ENCODE results near the gene KCNIP1.

The KCNIP1 gene

DNA sequence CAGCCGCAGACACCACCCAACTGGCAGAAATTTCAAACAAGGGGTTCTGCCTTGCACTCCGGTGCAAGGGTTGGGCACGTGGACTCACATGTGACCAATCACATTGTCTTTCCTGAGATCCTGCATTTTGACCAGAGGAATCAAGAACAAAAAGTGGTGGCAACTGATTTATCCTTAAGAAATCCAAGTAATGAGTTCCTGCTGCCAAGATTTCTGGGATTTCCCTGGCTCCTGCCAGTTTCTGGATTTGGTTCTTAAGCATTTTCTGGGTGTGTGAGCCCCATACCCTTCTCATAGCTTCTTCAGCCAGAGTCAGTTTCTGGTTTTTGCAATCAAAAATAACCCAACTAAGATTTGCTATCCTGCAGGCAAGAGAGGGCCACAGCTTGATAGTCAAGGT lies 17.4 kb upstream of the KCNIP1 start:
- TF ChIP-seq, protein P1, sequence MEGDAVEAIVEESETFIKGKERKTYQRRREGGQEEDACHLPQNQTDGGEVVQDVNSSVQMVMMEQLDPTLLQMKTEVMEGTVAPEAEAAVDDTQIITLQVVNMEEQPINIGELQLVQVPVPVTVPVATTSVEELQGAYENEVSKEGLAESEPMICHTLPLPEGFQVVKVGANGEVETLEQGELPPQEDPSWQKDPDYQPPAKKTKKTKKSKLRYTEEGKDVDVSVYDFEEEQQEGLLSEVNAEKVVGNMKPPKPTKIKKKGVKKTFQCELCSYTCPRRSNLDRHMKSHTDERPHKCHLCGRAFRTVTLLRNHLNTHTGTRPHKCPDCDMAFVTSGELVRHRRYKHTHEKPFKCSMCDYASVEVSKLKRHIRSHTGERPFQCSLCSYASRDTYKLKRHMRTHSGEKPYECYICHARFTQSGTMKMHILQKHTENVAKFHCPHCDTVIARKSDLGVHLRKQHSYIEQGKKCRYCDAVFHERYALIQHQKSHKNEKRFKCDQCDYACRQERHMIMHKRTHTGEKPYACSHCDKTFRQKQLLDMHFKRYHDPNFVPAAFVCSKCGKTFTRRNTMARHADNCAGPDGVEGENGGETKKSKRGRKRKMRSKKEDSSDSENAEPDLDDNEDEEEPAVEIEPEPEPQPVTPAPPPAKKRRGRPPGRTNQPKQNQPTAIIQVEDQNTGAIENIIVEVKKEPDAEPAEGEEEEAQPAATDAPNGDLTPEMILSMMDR (IDR thresholded peaks at IDR 0.05; ENCODE audit: control extremely low read depth, extremely low read depth, low read depth, missing control alignments), result no peak
- CTCF ChIA-PET, result no interaction called here
- POLR2A ChIA-PET, result no interaction called here

DNA sequence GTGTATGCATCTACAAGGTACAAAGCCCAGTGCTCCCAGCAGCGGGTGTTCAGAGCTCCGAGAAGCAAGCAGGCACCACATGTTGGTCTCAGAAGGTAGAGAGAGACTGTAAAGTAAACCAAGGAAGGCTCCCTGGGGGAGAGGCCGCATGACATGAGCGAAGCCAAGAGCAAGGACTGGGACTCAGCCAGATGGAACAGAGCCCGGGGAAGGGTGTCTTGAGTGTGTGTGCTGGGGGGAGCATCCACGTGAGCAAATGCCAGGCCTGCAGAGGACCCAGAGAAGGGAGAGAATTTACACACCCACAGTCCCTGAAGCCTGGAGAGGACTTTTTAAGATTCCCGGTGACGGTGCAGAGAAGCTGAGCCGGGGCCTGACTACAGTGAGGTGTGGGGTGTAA lies 15.2 kb upstream of the KCNIP1 start:
- POLR2A ChIA-PET, result no interaction called here
- DNase-seq (ENCODE audit: extremely low spot score), result no peak
- CTCF ChIA-PET, result interaction anchor here (1.5 kb wide), 1 partner anchor 11 kb away, joined by 3 read pairs; no protein-coding TSS in a partner anchor
- TF ChIP-seq, protein P1 (IDR thresholded peaks at IDR 0.05; ENCODE audit: control extremely low read depth, extremely low read depth, low read depth, missing control alignments), result no peak

More for the DNA sequence above, 17.4 kb upstream of the KCNIP1 start:
- DNase-seq (ENCODE audit: extremely low spot score), result no peak

DNA sequence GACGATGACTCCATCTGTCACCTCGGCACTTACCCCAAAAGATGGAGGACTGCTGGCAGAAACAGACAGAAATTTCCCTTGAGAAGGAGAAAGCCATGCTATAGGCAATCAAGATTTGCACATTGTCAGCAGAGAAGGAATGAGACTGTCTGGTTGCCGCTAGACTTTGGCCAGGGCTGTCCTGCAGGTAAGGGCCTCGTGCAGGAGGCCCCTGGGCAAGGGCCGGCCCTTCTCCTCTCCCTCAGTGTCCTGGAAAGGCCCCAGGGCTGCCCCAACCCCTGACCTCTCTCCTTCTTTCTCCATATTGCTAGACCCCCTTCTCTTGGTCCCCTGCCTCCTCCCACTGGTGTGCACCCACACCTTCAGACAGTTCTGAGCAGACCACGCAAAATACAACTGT lies 14.6 kb upstream of the KCNIP1 start:
- POLR2A ChIA-PET, result no interaction called here

DNA sequence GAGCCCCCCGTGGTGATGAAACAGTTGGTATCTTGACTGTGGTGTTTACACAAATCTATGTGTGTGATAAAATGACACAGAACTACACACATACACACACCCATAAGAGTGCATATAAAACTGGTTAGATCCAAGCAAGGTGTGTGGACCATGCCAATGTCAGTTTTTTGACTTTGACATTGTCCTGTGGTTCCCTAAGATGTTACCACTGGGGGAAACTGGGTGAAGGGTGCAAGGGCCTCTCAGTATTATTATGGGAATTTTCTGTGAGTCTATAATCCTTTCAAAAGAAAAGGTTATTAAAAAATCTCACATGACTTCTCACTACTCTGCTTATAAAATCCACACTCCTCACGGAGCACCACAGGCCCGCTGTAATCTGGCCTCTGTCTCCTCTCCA lies 13.4 kb upstream of the KCNIP1 start:
- no peak for DNase-seq (ENCODE audit: extremely low spot score)
- ChIA-PET POLR2A (no interaction called here), CTCF (no interaction called here)
- TF ChIP-seq, protein P1 (IDR thresholded peaks at IDR 0.05; ENCODE audit: control extremely low read depth, extremely low read depth, low read depth, missing control alignments), result no peak

More for the DNA sequence above, 14.6 kb upstream of the KCNIP1 start:
- TF ChIP-seq, protein P1 (IDR thresholded peaks at IDR 0.05; ENCODE audit: control extremely low read depth, extremely low read depth, low read depth, missing control alignments), result no peak
- CTCF ChIA-PET, result no interaction called here
- DNase-seq (ENCODE audit: extremely low spot score), result no peak

DNA sequence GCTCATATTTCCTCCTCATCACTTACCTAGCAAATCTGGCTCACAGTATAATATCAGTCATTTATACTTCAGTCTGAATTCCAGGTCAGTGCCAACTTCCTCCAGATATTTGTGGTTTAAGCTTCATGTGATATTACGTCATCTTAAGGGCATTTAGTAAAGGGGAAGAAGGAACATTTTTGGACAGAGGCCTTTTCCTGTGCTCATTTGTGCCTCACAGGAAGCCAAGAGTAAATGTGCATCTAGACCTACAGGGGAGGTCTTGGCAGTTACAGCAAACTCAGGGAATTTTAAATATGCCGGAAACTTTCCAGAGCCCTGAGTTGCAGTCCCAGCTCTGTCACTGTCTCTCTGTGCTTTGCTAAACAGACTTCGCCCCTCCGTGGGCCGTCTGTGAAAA lies 12.3 kb upstream of the KCNIP1 start:
- no peak for DNase-seq (ENCODE audit: extremely low spot score)
- ChIA-PET POLR2A (no interaction called here), CTCF (no interaction called here)
- TF ChIP-seq, protein P1 (IDR thresholded peaks at IDR 0.05; ENCODE audit: control extremely low read depth, extremely low read depth, low read depth, missing control alignments), result no peak

DNA sequence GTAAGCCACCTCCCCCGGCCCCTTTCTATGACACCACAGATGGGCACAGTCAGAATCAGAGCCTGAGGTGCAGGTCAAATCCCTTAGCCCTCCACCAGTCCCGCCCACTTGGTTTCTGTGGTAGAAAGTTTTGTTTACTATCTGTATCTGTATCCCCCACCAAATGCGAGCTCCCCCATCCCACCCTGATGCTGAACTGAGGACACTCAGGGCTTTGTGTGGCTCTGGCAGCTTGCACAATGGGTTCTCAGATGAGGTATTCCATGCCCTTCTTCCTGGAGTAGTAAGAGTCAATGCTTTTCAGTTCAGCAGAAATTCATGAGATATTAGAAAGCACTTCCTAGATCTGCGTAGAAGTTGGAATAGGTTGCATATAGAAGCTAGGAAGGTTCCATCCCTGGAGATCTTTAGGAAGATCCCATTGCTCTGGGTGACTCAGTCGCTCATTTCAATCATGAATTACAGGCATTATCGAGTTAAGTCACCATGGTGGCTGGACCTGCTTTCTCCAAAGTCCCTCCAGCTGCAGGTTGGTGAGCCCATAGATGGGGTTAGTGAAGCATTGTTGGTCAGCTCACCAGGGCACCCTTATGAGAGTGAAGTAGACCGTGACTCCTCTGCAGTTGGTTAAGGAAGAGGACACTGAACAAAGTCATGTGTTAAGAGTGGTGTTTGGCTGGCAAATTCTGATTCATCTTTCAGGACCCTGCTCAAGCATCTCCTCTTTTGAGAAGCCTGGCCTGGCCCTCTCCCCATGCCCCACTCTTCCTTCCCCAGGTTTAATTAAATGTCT lies 10.6 kb upstream of the KCNIP1 start:
- ChIA-PET CTCF (interaction anchor here (0.9 kb wide), 1 partner anchor 67 kb away, joined by 3 read pairs; no protein-coding TSS in a partner anchor), POLR2A (no interaction called here)
- DNase-seq (ENCODE audit: extremely low spot score), result no peak
- TF ChIP-seq, protein P1 (IDR thresholded peaks at IDR 0.05; ENCODE audit: control extremely low read depth, extremely low read depth, low read depth, missing control alignments), result no peak

Measured in GM10248 (cell line).